Measurements from ENCODE around the gene FMN2.
"Not testable (repeated sequence)": the region's sequence is repeated elsewhere in the genome, so short reads cannot be mapped to it uniquely, and the experiment has no call there.

Gene FMN2

DNA sequence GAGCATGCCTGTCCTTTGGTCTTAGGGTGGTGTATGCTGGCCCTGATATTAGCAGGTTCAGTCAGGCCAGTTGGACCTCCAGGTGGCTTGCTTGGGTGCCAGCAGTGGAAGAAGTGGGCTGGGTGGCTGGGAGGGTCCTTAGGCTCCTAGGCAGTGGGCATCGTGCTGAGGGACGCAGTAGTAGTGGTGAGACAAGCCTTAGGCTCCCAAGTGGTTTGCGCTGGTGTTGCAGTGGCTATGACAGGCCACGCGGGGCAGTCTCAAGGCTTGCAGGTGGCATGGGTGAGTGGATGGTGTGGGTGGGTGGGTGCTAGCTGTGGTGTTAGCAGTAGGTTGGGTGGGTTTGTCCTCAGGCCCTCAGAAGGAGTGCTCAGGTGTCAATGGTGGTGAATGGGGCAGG, 162.3 kb downstream of the FMN2 start:
- Histone ChIP-seq H3K4me1 (ENCODE audit: insufficient read depth, low read length) (no peaks in the 10 kb centered on the region), H3K9me3 (ENCODE audit: control insufficient read depth, insufficient read depth, low read length) (no peaks in the 10 kb centered on the region), H3K9ac (ENCODE audit: low read depth, low read length) (no peak overlapping the region), H3K36me3 (ENCODE audit: insufficient read depth, low read length) (no peaks in the 10 kb centered on the region)

DNA sequence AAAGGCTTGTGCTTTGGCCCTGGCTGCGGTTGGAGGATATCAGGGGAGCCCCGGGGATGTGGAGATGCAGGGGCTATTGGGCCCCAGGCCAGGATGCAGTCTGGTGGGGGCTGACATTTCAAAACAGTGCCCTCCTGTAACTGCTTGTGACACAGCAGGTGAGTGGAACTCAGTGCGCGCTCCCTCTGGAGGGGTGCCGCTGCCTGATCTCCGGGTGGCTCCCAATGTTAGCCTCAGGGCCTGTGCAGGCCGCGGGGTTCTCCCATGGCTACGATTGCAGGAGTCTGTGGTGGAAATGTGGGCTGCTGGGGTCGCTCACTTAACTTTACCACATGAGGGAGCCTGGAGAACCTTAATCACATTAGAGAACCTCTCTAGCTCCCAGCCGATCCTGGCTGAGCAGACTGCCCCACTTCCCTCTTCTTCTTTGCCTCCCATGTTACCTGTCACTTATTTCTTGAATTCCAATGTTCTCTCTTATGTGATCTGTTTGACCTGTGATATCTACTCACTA, 163.2 kb downstream of the FMN2 start:
- no peak overlapping the region for H3K9ac ChIP-seq (ENCODE audit: low read depth, low read length)
- H3K36me3 ChIP-seq (ENCODE audit: insufficient read depth, low read length), result no peaks in the 10 kb centered on the region
- H3K9me3 ChIP-seq (ENCODE audit: control insufficient read depth, insufficient read depth, low read length), result no peaks in the 10 kb centered on the region
- no peaks in the 10 kb centered on the region for H3K4me1 ChIP-seq (ENCODE audit: insufficient read depth, low read length)

DNA sequence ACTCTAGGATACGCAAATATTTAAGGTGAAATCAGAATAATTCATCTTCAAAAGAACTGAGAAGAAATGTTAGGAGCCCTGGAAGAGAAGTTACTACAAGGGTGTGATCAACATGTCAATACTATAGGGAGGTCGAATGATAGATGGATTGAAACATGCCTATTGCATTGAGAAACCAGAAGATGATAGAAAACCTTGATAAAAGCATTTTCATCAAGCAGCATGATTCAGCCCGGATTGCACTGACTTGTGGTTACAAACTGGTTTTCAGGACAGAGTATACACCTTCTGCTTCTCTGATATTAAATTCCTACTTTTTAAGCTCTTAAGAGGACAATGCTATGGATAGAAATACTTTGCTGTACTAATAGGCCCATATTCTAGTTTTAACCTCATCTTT, 164.2 kb downstream of the FMN2 start:
- Histone ChIP-seq H3K9ac (ENCODE audit: low read depth, low read length) (no peak overlapping the region), H3K4me1 (ENCODE audit: insufficient read depth, low read length) (no peaks in the 10 kb centered on the region), H3K36me3 (ENCODE audit: insufficient read depth, low read length) (no peaks in the 10 kb centered on the region), H3K9me3 (ENCODE audit: control insufficient read depth, insufficient read depth, low read length) (no peaks in the 10 kb centered on the region)

DNA sequence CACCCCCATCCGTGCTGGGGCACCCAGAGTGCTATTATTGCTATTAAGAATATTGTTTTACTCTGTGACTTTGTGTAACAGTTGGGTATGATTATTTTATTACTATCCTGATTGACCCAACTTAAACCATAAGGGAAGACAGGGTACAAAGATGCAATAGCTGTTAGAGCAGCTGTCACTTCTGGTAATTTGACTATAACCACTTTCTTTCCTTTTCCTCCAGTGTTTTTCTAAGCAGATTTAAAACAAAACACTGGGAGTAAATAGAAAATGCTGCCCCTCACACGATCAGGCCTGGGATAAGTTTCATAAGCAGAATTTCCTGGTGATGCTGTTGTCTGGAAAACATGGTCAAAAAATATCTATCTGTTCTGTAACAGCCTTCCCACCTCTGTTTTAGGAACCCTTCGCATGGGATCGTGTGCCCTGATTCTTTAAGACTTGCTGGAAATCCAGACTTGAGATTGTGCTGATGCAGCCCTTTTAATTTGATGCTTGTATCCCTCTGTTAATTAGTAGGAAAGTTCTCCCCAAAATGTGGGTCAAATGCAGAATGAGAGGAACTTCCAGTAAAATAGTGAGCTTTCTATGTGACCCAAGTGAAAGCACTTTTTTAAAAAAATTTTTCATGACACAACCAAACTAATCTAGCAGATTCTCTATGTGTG, 165.3 kb downstream of the FMN2 start:
- no peaks in the 10 kb centered on the region for H3K36me3 ChIP-seq (ENCODE audit: insufficient read depth, low read length)
- no peaks in the 10 kb centered on the region for H3K4me1 ChIP-seq (ENCODE audit: insufficient read depth, low read length)
- H3K9ac ChIP-seq (ENCODE audit: low read depth, low read length), result no peak overlapping the region
- H3K9me3 ChIP-seq (ENCODE audit: control insufficient read depth, insufficient read depth, low read length), result no peaks in the 10 kb centered on the region

DNA sequence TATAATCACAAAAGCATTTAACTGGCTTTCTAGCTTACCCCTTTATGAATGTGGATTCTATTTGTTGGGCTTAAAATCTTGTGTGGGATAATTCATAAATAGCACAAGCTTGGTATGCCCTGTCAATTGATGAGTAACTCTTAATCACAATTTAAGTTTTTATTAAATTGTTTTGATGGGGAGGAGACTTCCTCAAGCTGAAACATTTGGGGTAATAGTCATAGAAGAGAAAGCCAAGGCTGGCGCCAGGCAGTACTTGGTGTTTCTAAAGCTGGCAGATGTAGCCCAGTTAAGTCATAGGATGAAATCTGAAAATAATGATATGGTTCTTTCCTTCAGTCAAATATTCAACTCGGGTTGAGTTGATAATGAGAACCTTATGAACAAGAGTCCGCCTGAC, 167.2 kb downstream of the FMN2 start:
- Histone ChIP-seq H3K9ac (ENCODE audit: low read depth, low read length) (no peak overlapping the region), H3K9me3 (ENCODE audit: control insufficient read depth, insufficient read depth, low read length) (no peaks in the 10 kb centered on the region), H3K4me1 (ENCODE audit: insufficient read depth, low read length) (no peaks in the 10 kb centered on the region), H3K36me3 (ENCODE audit: insufficient read depth, low read length) (no peaks in the 10 kb centered on the region)

DNA sequence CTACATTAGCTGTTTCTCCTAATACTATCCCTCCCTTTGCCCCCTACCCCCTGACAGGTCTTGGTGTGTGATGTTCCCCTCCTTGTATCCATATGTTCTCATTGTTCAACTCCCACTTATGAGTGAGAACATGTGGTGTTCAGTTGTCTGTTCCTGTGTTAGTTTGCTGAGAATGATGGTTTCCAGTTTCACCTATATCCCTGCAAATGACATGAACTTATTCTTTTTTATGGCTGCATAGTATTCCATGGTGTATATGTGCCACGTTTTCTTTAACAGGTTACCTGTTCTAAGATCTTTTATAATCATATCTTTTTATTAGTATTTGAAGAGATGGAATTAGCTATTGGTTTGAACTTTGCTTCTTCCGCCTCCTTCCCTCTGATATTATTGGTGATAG, 172.8 kb downstream of the FMN2 start:
- not testable (repeated sequence) for H3K9me3 ChIP-seq (ENCODE audit: control insufficient read depth, insufficient read depth, low read length); H3K36me3 ChIP-seq (ENCODE audit: insufficient read depth, low read length); H3K4me1 ChIP-seq (ENCODE audit: insufficient read depth, low read length); H3K9ac ChIP-seq (ENCODE audit: low read depth, low read length)

DNA sequence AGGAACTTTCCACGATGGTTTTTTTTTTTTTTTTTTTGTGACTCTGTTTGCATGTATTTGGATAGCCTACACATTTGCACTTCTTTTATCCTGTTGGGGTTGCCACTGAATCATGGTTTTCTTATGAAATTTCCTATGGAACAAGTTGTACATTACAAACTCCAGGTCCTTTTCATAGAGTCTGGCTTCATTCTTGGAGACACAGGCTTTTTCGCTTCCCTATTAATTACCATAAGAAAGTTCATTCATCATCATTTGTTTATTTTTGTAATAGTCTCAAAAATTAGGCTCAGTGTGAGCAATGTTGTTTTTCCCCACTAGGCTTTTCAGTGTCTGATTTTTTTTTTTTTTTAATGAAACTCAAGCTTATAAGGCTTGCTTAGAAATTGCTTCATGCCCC, 179.4 kb downstream of the FMN2 start:
- Histone ChIP-seq H3K9me3 (ENCODE audit: control insufficient read depth, insufficient read depth, low read length) (no peaks in the 10 kb centered on the region; the same call in 1 of the 2 replicates), H3K36me3 (ENCODE audit: insufficient read depth, low read length) (no peaks in the 10 kb centered on the region), H3K4me1 (ENCODE audit: insufficient read depth, low read length) (no peaks in the 10 kb centered on the region), H3K9ac (ENCODE audit: low read depth, low read length) (no peak overlapping the region)

DNA sequence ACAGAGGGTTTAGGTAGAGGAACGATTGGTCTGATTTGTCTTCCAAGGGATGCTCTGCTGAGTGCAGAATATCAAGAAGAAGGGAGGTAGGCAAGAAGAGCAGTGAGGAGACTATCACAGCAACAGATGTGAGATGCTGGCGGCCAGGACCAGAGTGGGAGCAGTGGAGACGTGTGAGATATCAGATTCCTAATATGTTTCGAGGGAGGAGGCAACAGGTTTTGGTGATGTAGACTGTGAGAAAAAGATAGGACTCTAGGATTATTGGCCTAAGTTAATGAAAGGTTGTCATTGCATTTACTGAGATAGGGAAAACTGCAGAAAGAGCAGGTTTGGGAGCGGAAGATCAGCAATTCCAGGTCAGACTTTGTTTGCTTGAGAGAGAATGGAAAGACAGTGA, 182.9 kb downstream of the FMN2 start:
- Histone ChIP-seq H3K36me3 (ENCODE audit: insufficient read depth, low read length) (no peaks in the 10 kb centered on the region), H3K9ac (ENCODE audit: low read depth, low read length) (no peak overlapping the region), H3K9me3 (ENCODE audit: control insufficient read depth, insufficient read depth, low read length) (no peaks in the 10 kb centered on the region; the same call in 1 of the 2 replicates), H3K4me1 (ENCODE audit: insufficient read depth, low read length) (no peaks in the 10 kb centered on the region)

DNA sequence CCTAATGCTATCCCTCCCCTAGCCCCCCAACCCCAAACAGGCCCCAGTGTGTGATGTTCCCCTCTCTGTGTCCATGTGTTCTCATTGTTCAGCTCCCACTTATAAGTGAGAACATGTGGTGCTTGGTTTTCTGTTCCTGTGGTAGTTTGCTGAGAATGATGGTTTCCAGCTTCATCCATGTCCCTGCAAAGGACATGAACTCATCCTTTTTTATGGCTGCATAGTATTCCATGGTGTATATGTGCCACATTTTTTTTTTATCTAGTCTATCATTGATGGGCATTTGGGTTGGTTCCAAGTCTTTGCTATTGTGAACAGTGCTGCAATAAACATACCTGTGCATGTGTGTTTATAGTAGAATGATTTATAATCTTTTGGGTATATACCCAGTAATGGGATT, 183.5 kb downstream of the FMN2 start:
- H3K9me3 ChIP-seq (ENCODE audit: control insufficient read depth, insufficient read depth, low read length); H3K36me3 ChIP-seq (ENCODE audit: insufficient read depth, low read length); H3K4me1 ChIP-seq (ENCODE audit: insufficient read depth, low read length); H3K9ac ChIP-seq (ENCODE audit: low read depth, low read length): not testable (repeated sequence)

DNA sequence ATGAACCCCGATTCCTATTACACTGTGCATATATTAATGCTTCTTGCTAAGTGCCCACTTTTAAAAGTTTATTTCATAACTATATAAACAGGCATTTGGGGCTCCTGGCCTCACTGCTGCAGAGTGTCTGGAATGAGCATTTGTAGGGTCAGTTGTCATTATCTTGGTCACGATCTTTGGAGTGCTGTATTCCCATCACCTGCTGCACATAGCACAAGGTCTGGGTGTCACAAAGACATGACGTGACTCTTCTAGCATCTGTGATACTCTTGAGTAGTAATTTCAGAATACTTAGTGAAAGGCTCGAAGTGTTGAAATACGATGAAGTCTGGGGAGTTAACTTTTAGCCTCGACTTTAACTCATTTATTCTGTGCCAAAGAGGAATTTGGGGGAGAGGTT, 186.4 kb downstream of the FMN2 start:
- Histone ChIP-seq H3K36me3 (ENCODE audit: insufficient read depth, low read length) (no peaks in the 10 kb centered on the region), H3K4me1 (ENCODE audit: insufficient read depth, low read length) (no peaks in the 10 kb centered on the region), H3K9ac (ENCODE audit: low read depth, low read length) (no peak overlapping the region), H3K9me3 (ENCODE audit: control insufficient read depth, insufficient read depth, low read length) (no peaks in the 10 kb centered on the region)

DNA sequence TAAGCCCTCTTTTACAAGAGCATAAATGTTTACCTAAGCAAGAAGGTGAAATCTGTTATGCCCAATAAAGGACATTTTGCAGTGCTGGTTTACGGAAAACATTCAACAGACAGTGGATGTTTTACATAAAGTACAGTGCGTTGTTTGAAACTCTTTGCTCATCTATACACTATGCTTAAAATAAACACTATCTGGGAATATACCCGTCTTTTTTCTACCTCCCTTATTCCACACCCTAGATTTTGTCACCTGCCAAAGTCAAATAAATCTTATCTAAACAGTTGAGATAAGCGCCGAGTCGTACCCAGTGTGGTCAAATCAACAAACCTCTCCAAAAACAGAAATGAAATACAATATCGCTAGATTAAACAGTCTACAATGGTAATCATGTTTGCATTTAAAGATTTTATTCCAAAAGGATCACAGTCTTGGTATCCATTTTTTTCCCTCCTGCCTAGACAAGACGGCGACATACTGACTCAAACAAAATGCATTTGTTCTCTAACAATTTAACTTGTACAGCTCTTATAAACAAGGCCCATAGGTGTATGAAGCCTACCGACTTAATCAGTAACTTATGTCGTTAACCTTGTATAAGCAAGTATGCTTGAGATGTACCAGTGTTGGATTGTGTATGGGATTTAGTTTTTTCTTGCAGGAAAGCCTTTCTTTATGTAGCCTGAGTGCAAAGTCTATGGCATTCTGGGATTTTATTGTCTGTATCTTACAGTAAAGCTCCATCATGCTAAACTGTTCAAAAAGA, 189.1 kb downstream of the FMN2 start:
- H3K9me3 ChIP-seq (ENCODE audit: control insufficient read depth, insufficient read depth, low read length), result no peaks in the 10 kb centered on the region

DNA sequence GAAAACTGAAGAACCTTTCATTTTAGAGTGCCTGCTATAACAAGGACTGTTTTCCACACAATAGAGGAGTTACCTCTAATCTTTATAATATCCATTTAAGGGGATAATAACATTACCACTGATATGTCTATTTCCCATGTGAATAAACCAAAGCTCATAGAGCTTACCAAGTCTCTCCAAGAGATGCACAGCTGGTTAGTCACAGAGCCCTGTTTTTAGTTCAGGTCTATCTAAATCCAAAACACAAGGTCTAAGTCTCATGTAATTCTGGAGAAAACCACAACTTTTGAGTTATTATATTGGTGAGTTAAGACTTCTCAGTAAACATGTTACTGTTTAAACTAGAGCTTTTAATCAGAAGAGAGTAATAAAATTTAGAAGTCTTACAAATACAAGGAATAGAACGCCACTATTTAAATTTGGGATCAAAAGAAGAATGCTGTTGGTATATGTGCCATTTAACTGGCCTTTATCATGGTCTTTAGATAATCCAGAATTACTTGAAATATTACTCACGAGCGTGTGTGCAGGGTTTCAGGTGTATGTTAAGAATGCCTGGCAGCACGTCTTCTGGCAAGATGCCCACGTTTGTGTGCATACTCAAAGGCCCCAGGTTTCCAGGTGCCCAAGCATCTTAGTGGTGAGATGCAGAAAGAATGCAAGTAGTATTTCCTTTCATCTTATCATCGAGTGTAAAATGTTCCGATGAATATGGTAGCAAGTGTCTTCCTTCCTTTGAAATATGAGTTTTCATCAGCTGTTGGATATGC, 190.6 kb downstream of the FMN2 start:
- Histone ChIP-seq H3K9ac (ENCODE audit: low read depth, low read length) (no peak overlapping the region), H3K9me3 (ENCODE audit: control insufficient read depth, insufficient read depth, low read length) (no peaks in the 10 kb centered on the region), H3K4me1 (ENCODE audit: insufficient read depth, low read length) (no peaks in the 10 kb centered on the region), H3K36me3 (ENCODE audit: insufficient read depth, low read length) (no peaks in the 10 kb centered on the region)

More for the DNA sequence above, 189.1 kb downstream of the FMN2 start:
- no peak overlapping the region for H3K9ac ChIP-seq (ENCODE audit: low read depth, low read length)
- no peaks in the 10 kb centered on the region for H3K4me1 ChIP-seq (ENCODE audit: insufficient read depth, low read length)
- no peaks in the 10 kb centered on the region for H3K36me3 ChIP-seq (ENCODE audit: insufficient read depth, low read length)

DNA sequence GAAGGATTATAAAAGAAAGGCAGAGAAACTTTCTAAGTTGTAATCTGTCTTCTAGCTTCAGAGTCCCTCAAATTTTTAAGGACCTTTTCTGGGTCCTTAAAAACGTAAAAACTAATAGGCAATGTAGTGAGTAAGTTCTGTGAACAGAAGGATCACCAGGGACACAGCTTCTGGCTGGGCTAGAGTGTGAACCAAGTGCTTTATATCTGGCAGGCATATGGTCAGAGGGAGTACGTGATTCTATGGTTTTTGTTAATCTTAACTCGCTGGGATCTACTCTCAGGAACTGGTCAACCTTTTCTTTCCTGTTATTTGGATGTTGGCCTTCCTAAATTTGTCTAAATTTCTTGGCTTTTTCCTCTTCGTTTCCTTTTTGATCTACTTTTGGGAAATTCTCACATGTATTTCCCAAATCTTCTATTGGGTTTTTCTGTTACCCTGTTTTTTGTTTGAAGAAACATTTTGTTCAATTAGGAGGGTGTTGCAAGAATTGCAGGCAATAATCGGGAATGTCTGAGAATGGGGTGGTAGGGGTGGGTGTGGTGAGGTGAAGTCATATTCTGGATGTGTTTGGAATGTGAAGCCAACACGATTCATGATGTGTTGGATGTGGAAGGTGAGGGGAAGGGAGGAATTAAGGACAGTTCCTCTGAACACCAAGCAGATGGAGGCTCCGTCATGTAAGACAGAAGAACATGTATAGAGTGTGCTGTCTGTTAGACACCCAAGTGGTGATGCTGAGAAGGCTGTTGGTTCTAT, 193.2 kb downstream of the FMN2 start:
- Histone ChIP-seq H3K9ac (ENCODE audit: low read depth, low read length) (no peak overlapping the region), H3K36me3 (ENCODE audit: insufficient read depth, low read length) (no peaks in the 10 kb centered on the region), H3K4me1 (ENCODE audit: insufficient read depth, low read length) (no peaks in the 10 kb centered on the region)

DNA sequence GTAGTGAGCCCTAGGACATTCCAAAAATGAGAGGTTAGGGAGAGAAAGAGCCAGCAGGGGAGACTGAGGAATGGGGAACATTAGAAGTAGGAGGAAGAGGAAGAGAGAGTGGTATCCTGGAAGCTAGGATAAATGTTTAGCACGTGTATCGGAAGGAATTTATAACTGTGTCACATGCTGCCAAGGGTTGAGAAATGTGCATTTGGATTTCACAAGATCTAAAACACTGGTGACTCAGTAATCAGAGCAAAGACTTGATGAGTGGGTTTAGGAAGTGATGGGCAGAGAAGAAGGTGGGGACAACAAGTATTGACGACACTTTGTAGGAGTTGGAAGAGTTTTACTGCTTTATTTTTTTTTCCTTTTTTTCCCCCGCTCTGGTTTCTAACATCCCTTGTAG, 193.9 kb downstream of the FMN2 start:
- Histone ChIP-seq H3K9me3 (ENCODE audit: control insufficient read depth, insufficient read depth, low read length) (no peaks in the 10 kb centered on the region), H3K9ac (ENCODE audit: low read depth, low read length) (no peak overlapping the region), H3K4me1 (ENCODE audit: insufficient read depth, low read length) (no peaks in the 10 kb centered on the region), H3K36me3 (ENCODE audit: insufficient read depth, low read length) (no peaks in the 10 kb centered on the region)

More for the DNA sequence above, 193.2 kb downstream of the FMN2 start:
- no peaks in the 10 kb centered on the region for H3K9me3 ChIP-seq (ENCODE audit: control insufficient read depth, insufficient read depth, low read length)
